Epithelial cell of esophagus (primary cell): ENCODE data around the gene TGFB1I1.
A peak's percentile ranks its signal among the peaks of the same experiment; 100 is the strongest.

Experiments used
- DNase-seq: peaks from one replicate; pipeline ENCODE4 v3.0.0; 2010; ENCODE audit warnings: low read depth
- H3K4me3 ChIP-seq: 2 replicates; pipeline ENCODE4 v1.5.1; 2011; ENCODE audit warnings: mild to moderate bottlenecking, low read length, control low read depth
- TF ChIP-seq, protein P1 (sequence below): IDR thresholded peaks from 2 replicates; pipeline ENCODE4 v1.5.1; 2011; ENCODE audit warnings: low read depth, mild to moderate bottlenecking, low read length, control low read depth, inconsistent platforms; ENCODE audit not compliant: insufficient read depth; ENCODE audit errors: missing control alignments

TGFB1I1 gene

DNA sequence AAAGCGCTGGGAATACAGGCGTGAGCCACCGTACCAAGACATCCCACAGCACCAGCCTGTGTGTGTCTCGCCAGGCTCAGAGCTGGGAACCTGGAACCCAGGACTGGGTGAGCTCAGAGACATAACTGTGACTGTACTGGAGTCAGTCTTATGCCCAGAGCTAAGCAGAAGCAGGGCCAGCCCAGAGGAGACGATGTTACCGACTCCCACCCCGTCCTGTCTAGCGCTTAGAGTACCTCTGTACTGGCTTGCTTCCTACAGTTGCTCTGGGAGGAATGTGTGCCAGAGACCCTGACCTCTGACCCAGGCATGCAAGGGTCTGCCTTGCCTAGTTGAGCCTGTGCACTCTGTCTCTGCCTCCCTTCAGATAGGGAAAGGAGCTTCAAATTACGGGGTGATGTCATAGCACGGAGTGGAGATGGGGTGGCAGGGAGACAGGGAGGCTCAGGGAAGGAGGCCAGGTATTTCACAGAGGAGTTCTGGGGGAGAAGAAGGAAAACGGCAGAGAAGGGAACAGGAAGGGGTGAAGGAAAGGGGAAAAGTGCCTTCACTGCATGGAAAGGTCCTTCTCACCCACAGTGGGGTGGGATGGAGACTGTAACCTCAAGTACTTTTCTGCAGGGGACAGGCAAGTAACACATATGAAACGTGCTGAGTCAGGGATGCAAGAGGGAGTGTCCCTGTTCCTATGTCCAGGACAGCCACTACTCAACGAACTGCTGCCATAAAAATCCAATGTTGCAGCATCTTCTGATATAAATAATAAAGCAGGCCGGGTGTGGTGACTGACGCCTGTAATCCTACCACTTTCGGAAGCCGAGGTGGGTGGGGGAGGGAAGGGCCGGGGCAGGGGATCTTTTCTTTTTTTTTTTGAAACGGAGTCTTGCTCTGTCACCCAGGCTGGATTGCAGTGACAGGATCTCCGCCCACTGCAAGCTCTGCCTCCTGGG is 18.4 kb upstream of the TGFB1I1 start:
- TF ChIP-seq, protein P1, sequence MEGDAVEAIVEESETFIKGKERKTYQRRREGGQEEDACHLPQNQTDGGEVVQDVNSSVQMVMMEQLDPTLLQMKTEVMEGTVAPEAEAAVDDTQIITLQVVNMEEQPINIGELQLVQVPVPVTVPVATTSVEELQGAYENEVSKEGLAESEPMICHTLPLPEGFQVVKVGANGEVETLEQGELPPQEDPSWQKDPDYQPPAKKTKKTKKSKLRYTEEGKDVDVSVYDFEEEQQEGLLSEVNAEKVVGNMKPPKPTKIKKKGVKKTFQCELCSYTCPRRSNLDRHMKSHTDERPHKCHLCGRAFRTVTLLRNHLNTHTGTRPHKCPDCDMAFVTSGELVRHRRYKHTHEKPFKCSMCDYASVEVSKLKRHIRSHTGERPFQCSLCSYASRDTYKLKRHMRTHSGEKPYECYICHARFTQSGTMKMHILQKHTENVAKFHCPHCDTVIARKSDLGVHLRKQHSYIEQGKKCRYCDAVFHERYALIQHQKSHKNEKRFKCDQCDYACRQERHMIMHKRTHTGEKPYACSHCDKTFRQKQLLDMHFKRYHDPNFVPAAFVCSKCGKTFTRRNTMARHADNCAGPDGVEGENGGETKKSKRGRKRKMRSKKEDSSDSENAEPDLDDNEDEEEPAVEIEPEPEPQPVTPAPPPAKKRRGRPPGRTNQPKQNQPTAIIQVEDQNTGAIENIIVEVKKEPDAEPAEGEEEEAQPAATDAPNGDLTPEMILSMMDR = no peak
- peak; percentile 93 for DNase-seq
- H3K4me3 ChIP-seq = peak overlapping the region; percentile 7

- TF ChIP-seq, protein P1 = peak; percentile 43
- no peak overlapping the region for H3K4me3 ChIP-seq
- peak; percentile 32 for DNase-seq
These were observed 16.2 kb upstream of the TGFB1I1 start for GRCh38 chr16:31455601-31456314.

GRCh38 chr16:31456988-31457360 is 15.0 kb upstream of the TGFB1I1 start:
- no peak for DNase-seq
- TF ChIP-seq, protein P1 = no peak
- H3K4me3 ChIP-seq = peak overlapping the region; percentile 93

DNA sequence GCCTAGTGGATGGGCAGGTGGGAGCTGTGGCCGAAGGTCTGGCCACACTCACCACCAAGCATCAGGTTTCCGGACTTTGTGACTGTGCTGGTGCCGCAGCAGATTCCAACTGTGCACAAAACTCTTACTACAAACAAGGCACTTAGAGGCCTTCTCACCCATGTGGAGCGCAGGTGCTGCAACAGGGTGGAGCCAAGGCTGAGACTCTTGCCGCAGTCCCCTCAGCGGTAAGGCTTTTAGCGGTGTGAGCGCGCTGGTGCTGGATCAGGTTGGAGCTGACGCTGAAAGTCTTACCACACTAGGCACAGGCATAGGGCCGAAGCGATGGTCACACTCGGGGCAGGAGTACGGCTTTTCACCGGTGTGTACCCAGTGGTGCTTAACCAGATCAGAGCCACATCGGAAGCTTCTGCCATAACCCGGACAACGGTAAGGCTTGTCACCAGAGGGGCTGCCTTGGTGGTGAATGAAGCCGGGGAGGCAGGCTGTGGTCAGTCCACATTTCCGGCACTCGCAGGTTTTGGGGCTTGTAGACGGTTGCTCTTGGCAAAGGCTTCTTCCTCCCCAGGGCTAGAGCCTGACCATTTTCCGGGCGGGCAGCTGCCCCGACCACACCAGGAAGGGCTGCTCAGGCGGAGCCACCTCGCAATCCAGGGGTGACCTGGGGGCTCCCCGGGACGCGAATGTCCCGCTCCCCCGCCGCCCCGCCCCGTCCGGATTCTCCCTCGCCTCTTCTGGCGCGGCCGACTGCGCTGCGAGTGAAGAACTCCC is 13.7 kb upstream of the TGFB1I1 start:
- peak overlapping the region; percentile 93 for H3K4me3 ChIP-seq
- TF ChIP-seq, protein P1 = no peak
- peak; percentile 65 for DNase-seq

DNA sequence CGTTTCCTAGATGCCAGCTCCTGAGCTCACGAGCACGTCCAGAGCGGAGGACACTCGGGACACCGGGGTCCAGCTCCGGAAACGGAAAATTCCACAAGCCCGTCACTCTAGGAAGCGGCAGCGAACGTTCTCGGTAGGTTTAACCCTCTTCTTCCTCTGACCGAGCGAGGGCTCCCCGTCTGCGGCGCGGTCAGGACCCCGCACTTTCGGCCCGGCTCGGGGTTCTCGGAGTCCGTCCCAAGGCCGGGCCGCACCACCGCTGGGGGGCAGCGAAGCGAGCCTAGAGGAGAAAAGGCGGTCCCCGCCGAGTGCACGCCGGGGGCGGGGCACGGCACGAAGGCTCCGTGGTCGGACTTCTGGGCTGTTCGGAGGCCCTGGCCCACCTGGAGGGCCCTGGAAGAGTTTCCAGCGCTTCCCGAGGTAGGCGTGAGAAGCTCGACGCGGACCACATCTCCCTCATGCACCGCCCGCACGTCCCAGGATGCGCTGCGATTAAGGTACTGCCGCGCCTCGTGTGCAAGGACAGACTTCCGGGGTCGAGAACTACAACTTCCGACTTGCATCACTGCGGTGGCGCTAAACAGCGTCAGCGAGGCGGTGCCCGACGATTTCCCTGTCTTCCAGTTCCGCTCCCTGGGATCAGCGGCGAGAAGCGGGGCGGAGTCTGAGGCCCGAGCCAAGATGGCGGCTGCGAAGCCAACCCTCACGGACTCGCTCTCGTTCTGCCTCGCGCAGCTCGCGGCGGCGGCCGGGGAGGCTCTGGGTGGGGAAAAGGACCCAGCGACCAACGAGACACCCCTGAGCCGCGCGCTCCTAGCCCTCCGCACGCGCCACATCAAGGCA is 12.9 kb upstream of the TGFB1I1 start, which contains the start of gene ARMC5:
TSS of gene ARMC5 (plus strand) at position 658 of the 843 bp plus-strand sequence. CDS start at position 682, 24 bp downstream.
- TF ChIP-seq, protein P1 = peak; percentile 34
- DNase-seq = peak; percentile 99
- H3K4me3 ChIP-seq = peak within 1 kb of the TSS; percentile 93
